HepG2 (cell line): ENCODE results near the gene RARG. TPM values are rescaled to one million over a fixed set of nuclear protein-coding genes. Genes with fewer than 3 reads are reported as not detected.

Experiments used
- ATAC-seq: fragments of 200-7000 bp; cut with Tn5 transposase; 3 replicates; pipeline ENCODE4 v1.9.1; 2020; ENCODE audit warnings: mild to moderate bottlenecking, moderate library complexity
- BruUV-seq: library from RNA; stranded (reverse); fragments of 400-500 nt; replicated peaks from 2 replicates; lab custom pipeline; 2021; lab: Mats Ljungman, UMichigan
- CTCF ChIA-PET: fragments of 300-600 bp; formaldehyde crosslinking; extraction: SDS; loops from one replicate; lab custom pipeline; 2021; ENCODE audit warnings: low total read pairs, inconsistent platforms, low intra/inter-chr PET ratio; lab: Yijun Ruan, JAX
- POLR2A ChIA-PET: fragments of 350-600 bp; sonication (Branson Sonifier 250); formaldehyde crosslinking; loops from one replicate; lab custom pipeline; 2020; ENCODE audit warnings: antibody characterized with exemption, inconsistent platforms; lab: Yijun Ruan, JAX
- DNase-seq: peaks from one replicate; pipeline ENCODE4 v3.0.0-alpha.2; 2015; ENCODE audit warnings: low spot score
- FAIRE-seq: peaks from 3 replicates; lab custom pipeline; 2011; peaks lifted over from hg19 to GRCh38; lab: Jason Lieb, UNC
- H2AFZ ChIP-seq: one replicate; pipeline ENCODE4 v1.6.1; 2011; ENCODE audit warnings: low read length, inconsistent platforms
- H3K27ac ChIP-seq: fragments of 300-600 bp; 3 replicates; pipeline ENCODE4 v1.8.0; 2011; ENCODE audit warnings: mixed run types, mild to moderate bottlenecking, mixed read lengths, low read length, inconsistent platforms; ENCODE audit not compliant: insufficient read depth; ENCODE audit errors: extremely low read length
- H3K27me3 ChIP-seq, 2 experiments: fragments of 200-600 bp in 1 of 2; 2 replicates in 1 of 2; 3 replicates in 1 of 2; pipeline versions ENCODE4 v1.6.0 to v1.8.0; 2011; ENCODE audit warnings: low read length in 2 of 2, mild to moderate bottlenecking in 2 of 2, moderate library complexity in 2 of 2, inconsistent platforms in 1 of 2; ENCODE audit not compliant: insufficient read depth in 2 of 2, control insufficient read depth in 1 of 2
- H3K36me3 ChIP-seq, 2 experiments: fragments of 200-600 bp in 1 of 2; replicated peaks in 1 of 2; 2 replicates in 1 of 2; 3 replicates in 1 of 2; pipeline versions ENCODE4 v1.5.1 to v1.8.0; 2011; ENCODE audit warnings: low read length in 2 of 2, inconsistent platforms in 1 of 2; ENCODE audit not compliant: insufficient read depth in 2 of 2, control insufficient read depth in 1 of 2
- H3K4me1 ChIP-seq: 2 replicates; pipeline ENCODE4 v1.5.1; 2012; ENCODE audit warnings: low read length, inconsistent platforms; ENCODE audit not compliant: insufficient read depth
- H3K4me2 ChIP-seq: 2 replicates; pipeline ENCODE4 v1.6.0; 2011; ENCODE audit warnings: low read depth, low read length, inconsistent platforms
- H3K4me3 ChIP-seq, 3 experiments: fragments of 200-600 bp in 1 of 3; sonication (generic), shearing (Covaris generic) in 1 of 3; replicated peaks in 1 of 3; 2 replicates each; pipeline ENCODE4 v1.5.1; 2011 to 2016; ENCODE audit warnings: low read length in 3 of 3, inconsistent platforms in 2 of 3, low read depth in 2 of 3, mild to moderate bottlenecking in 2 of 3, control low read depth in 1 of 3, mixed read lengths in 1 of 3; ENCODE audit not compliant: insufficient read depth in 1 of 3
- H3K79me2 ChIP-seq: one replicate; pipeline ENCODE4 v1.6.1; 2011; ENCODE audit warnings: low read length, inconsistent platforms; ENCODE audit not compliant: insufficient read depth
- H3K9ac ChIP-seq: 2 replicates; pipeline ENCODE4 v1.6.0; 2011; ENCODE audit warnings: mild to moderate bottlenecking, low read depth, low read length, inconsistent platforms; ENCODE audit not compliant: insufficient read depth
- H3K9me3 ChIP-seq: 2 replicates; pipeline ENCODE4 v1.5.1; 2012; ENCODE audit warnings: mild to moderate bottlenecking, low read length
- H4K20me1 ChIP-seq: 2 replicates; pipeline ENCODE4 v1.6.0; 2011; ENCODE audit warnings: inconsistent platforms, mild to moderate bottlenecking, low read length, moderate library complexity; ENCODE audit not compliant: insufficient read depth
- ARNT ChIP-seq: fragments of 450-650 bp; IDR thresholded peaks from 2 replicates; pipeline ENCODE4 v1.6.1; 2017
- BRCA1 ChIP-seq: sonication (generic); formaldehyde crosslinking; IDR thresholded peaks from 2 replicates; pipeline ENCODE4 v1.4.0; 2020; ENCODE audit warnings: missing genetic modification reagents
- GZF1 ChIP-seq: sonication (generic); formaldehyde crosslinking; IDR thresholded peaks from 2 replicates; pipeline ENCODE4 v1.5.1; 2020; ENCODE audit warnings: mild to moderate bottlenecking, missing genetic modification reagents
- KAT7 ChIP-seq: IDR thresholded peaks from 2 replicates; pipeline ENCODE4 v1.6.1; 2018; ENCODE audit warnings: borderline replicate concordance, missing compliant biosample characterization
- MZF1 ChIP-seq: sonication (generic); formaldehyde crosslinking; IDR thresholded peaks from 2 replicates; pipeline ENCODE4 v1.8.1; 2023; ENCODE audit warnings: mild to moderate bottlenecking, missing genetic modification reagents, borderline replicate concordance
- ZFP91 ChIP-seq: sonication (generic); formaldehyde crosslinking; IDR thresholded peaks from 2 replicates; pipeline ENCODE4 v1.9.0; 2022; ENCODE audit warnings: missing genetic modification reagents, mild to moderate bottlenecking, borderline replicate concordance
- ZFY ChIP-seq: sonication (generic); formaldehyde crosslinking; IDR thresholded peaks from 2 replicates; pipeline ENCODE4 v1.4.0; 2020; ENCODE audit warnings: missing genetic modification reagents
- ZNF513 ChIP-seq: sonication (generic); formaldehyde crosslinking; conservative IDR thresholded peaks from 2 replicates; pipeline ENCODE4 v1.5.0; 2020; ENCODE audit warnings: missing genetic modification reagents
- ZNF605 ChIP-seq: sonication (generic); formaldehyde crosslinking; IDR thresholded peaks from 2 replicates; pipeline ENCODE4 v1.8.0; 2022; ENCODE audit warnings: mild to moderate bottlenecking, missing genetic modification reagents
- ZNF773 ChIP-seq: sonication (generic); formaldehyde crosslinking; IDR thresholded peaks from 2 replicates; pipeline ENCODE4 v1.4.0; 2020; ENCODE audit warnings: missing genetic modification reagents, borderline replicate concordance
- ZSCAN21 ChIP-seq: sonication (generic); formaldehyde crosslinking; IDR thresholded peaks from 2 replicates; pipeline ENCODE4 v1.8.0; 2022; ENCODE audit warnings: mild to moderate bottlenecking, missing genetic modification reagents, moderate library complexity, borderline replicate concordance
- WGBS: methylation state at CpG from one replicate; pipeline ENCODE4 v1.1.6; 2017; ENCODE audit warnings: low lambda C conversion rate; 5-methylcytosine and 5-hydroxymethylcytosine counted together
- in situ Hi-C: cut with HindIII; loops from 2 replicates; pipeline ENCODE4 v1.10.0; 2017; ENCODE audit warnings: low pct_unique_long_range_greater_than_20kb; ENCODE audit not compliant: extremely low pct_ligation_motif_present
- intact Hi-C: fragments of 100-400 bp; cut with micrococcal nuclease; formaldehyde crosslinking; loops from one replicate; pipeline ENCODE4 v1.10.0; 2022; ENCODE audit not compliant: unreplicated experiment
- polyA plus RNA-seq, 8 experiments: library from polyadenylated mRNA; depleted of rRNA in 3 of 8; stranded (reverse) in 7 of 8; unstranded in 1 of 8; fragments of >200 nt; fragmentation: Illumina TruSeq in 4 of 8; extraction: Trizol in 4 of 8; gene quantifications; 2 replicates each; pipeline versions ENCODE4 v1.2.1 to v1.2.3, GENCODE V29; 2011 to 2016; ENCODE audit warnings: low read depth in 4 of 8, missing spikeins in 1 of 8, mixed read lengths in 1 of 8; ENCODE audit not compliant: insufficient read depth in 1 of 8
- total RNA-seq, 5 experiments: library from RNA; depleted of rRNA; stranded (reverse); fragments of >200 nt; fragmentation: Illumina TruSeq; extraction: Trizol; gene quantifications; 2 replicates each; pipeline ENCODE4 v1.2.3, GENCODE V29; 2016; ENCODE audit warnings: low read depth in 1 of 5

The RARG gene
- total and polyA plus RNA-seq, 2 of the 13 experiments (the other 11 are each of a cell fraction or from before 2014, with no cell fraction given): 0.77 to 1.5 TPM

DNA sequence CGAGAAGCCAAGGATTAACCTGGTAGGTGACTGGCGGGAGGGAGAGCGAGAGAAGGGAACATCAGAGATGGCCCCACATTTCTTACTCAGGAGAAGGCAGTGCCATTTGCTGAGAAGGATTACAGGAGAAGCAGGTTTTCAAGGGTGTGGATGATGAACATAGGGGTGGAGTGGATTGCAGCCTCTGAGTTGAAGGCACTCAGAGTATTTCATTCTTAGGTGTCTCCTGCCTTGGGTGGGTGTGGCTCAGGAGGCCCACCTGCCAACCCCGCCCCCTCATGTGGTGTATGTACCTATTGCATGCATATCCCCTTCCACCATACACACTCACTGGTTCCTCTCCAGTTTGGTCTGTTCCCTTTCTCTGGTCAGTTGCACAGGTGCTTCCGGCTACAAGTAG, 42.4 kb upstream of the RARG start (continued):
- no peak for TF ChIP-seq ZNF513 (CRISPR knock-in tag)
- TF ChIP-seq ZNF773 (CRISPR knock-in tag): no peak
- no peak for TF ChIP-seq ZFY (CRISPR knock-in tag)
- TF ChIP-seq, all 625 proteins: peak for 0

GRCh38 chr12:53268630-53269562, 36.9 kb upstream of the RARG start:
- TSS peak; percentile 87 for BruUV-seq
- WGBS: 61% methylated on average over 19 of the region's 20 CpGs
- in situ Hi-C loops: loop anchor here (5.0 kb wide), 1 partner anchor 52 kb away; no protein-coding TSS in a partner anchor
- peaks cover 12% of the 10 kb centered on the region for H3K79me2 ChIP-seq
- TF ChIP-seq ZNF605 (CRISPR knock-in tag) (0 out of 2 replicates have a peak, but pooled peaks have one; percentile 29), ZFP91 (CRISPR knock-in tag) (no peak; the same call in 1 of the 2 replicates), GZF1 (no peak), BRCA1 (CRISPR knock-in tag) (no peak), KAT7 (CRISPR knock-in tag) (0 out of 2 replicates have a peak, but pooled peaks have one; percentile 29), ZSCAN21 (CRISPR knock-in tag) (no peak), ARNT (no peak), MZF1 (no peak)
- TF ChIP-seq, all 625 proteins: peak for 2
- POLR2A ChIA-PET: interaction anchor here (1.0 to 2.7 kb wide), 5 partner anchors 10 to 52 kb away, joined by 3 to 12 read pairs (median 3); partner anchors contain the start of genes AAAS, MYG1 and PFDN5
- Histone ChIP-seq H3K27me3 (no peaks in the 10 kb centered on the region), H3K4me3 (peak overlapping the region; percentile 77 to 96 (median 91)), H3K9me3 (no peaks in the 10 kb centered on the region), H3K4me2 (peak overlapping the region; percentile 82), H3K36me3 (peaks cover 5 to 6% of the 10 kb centered on the region in 2 experiments; a peak in 3 of 5 replicates), H3K4me1 (peaks cover 28% of the 10 kb centered on the region), H4K20me1 (no peaks in the 10 kb centered on the region), H2AFZ (peak overlapping the region; percentile 32), H3K27ac (peak overlapping the region; percentile 32), H3K9ac (peak overlapping the region; percentile 66)
- CTCF ChIA-PET: interaction anchor here (0.9 kb wide), 1 partner anchor 56 kb away, joined by 5 read pairs; no protein-coding TSS in a partner anchor
- ATAC-seq: peak; percentile 44
- FAIRE-seq: no peak
- intact Hi-C loops: loop anchor here (1.0 kb wide), 1 partner anchor 56 kb away; no protein-coding TSS in a partner anchor
- no peak for DNase-seq
